Activated T-cell treated with anti-CD3 and anti-CD28 coated beads, Interleukin-2, amount 50 U/mL, for 4 hours (primary cell): ENCODE results near the gene HOXD10. TPM values are rescaled to one million over a fixed set of nuclear protein-coding genes. Genes with fewer than 3 reads are reported as not detected.

ENCODE experiments used
- ATAC-seq, 2 donors: fragments of 200-7000 bp; cut with Tn5 transposase; one replicate each; pipeline ENCODE4 v1.10.0; 2021
- DNase-seq: peaks from one replicate; pipeline ENCODE4 v3.0.0-alpha.2; 2020
- H3K27me3 Mint-ChIP-seq: one replicate; pipeline ENCODE4 v1.8.0; 2021; ENCODE audit warnings: low read depth, mixed read lengths
- H3K36me3 Mint-ChIP-seq: one replicate; pipeline ENCODE4 v1.8.0; 2022; ENCODE audit warnings: mixed read lengths; ENCODE audit not compliant: insufficient read depth
- H3K4me1 Mint-ChIP-seq: one replicate; pipeline ENCODE4 v1.8.0; 2021; ENCODE audit warnings: low read depth, mixed read lengths
- H3K4me3 Mint-ChIP-seq: one replicate; pipeline ENCODE4 v1.8.0; 2021; ENCODE audit warnings: mild to moderate bottlenecking, moderate library complexity, mixed read lengths
- H3K9me3 Mint-ChIP-seq: one replicate; pipeline ENCODE4 v1.8.0; 2021; ENCODE audit warnings: mixed read lengths
- total RNA-seq, 3 donors: library from RNA; stranded (reverse); gene quantifications; one replicate each; pipeline ENCODE4 v1.2.1, GENCODE V29; 2021

The HOXD10 gene
- total RNA-seq, 3 donors from 2014 or later = not detected

DNA sequence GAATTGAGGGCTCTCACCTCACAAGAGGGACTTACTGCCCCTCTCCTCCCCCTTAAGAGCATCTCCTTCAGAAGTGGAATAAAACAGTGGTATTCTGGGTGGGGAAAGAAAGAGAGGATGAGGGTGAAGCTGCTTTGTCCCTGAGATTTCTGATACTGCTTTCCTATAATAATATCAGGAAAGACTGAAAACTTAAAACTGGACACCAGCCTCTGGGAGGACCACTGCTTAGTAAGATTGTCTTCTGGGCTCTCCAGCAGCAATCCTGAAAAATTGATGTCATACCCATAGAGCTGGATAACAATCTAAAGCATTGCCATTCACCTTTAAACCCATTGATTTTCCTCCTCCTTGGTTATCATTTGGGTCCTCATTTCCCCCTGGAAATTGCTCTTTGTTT lies 30.1 kb downstream of the HOXD10 start:
- ATAC-seq = no peak
- no peak for DNase-seq
- peaks cover 2% of the 10 kb centered on the region for H3K4me1 Mint-ChIP-seq
- no peak overlapping the region for H3K4me3 Mint-ChIP-seq
- no peaks in the 10 kb centered on the region for H3K36me3 Mint-ChIP-seq
- peaks cover 92% of the 10 kb centered on the region for H3K27me3 Mint-ChIP-seq
- no peaks in the 10 kb centered on the region for H3K9me3 Mint-ChIP-seq

DNA sequence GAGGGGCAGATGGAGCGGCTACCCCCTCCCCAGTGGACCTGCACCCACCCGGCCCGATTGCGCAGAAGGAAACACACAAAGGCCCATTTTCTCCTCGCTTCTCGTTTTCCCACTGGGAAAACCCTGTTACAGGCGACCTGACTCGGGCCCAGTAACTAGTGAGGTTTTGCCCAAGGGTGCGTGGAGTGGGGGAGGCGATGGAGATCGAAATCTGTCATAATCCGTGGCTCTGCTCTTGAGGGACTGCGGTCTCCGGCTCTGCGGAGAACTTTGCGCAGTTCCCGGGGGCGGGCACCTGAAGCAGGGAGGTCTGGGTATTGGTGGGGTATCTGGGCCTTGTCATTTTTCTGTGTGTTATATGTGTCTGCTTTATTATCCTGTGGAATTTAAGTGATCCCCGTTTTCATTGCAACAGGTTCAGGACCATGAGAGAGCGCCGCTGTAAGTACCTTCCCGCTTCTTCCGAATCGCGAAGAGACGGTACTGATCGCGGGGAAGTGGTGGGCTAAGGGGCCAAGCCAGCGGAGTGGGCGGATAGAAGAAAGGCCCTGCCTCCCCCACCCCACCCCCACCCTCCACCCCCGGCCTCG lies 30.7 kb downstream of the HOXD10 start:
- Mint-ChIP-seq H3K4me3 (no peak overlapping the region), H3K9me3 (no peaks in the 10 kb centered on the region)
- ATAC-seq = no peak

DNA sequence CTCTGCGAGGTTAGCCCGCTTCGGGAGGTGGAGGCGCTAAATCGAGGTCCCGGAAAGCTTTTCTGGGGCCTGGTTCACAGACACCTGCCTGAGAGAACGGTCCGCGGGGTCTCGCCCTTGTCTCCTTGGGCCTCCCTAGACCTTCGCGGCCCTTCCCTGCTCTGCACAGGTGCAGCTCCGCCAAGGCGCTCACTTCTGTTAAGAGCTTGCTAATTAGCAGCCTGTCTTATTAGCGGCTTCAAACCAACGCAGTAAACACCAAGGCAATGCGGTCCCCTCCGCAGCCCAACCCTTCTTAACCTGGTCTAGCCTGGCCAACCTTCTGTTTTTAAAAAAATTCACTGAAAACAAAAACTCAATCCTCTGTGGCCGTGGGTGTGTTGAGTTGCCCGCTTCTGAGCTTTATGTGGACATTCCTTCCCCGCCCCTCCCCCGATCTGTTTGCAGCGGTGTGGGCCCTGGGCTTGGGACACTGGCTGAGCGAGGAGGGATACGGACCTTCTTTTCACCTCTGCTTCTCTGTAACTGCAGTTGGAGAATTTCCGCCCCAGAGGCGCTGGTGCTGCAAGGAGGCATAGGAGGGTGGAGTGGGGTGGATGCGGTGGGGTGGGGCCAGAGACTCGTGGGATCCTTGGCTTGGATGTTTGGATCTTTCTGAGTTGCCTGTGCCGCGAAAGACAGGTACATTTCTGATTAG lies 31.4 kb downstream of the HOXD10 start:
- DNase-seq (no peak), ATAC-seq (no peak)
- Mint-ChIP-seq H3K27me3 (peaks cover 88% of the 10 kb centered on the region), H3K4me3 (no peak overlapping the region), H3K9me3 (no peaks in the 10 kb centered on the region), H3K36me3 (no peaks in the 10 kb centered on the region), H3K4me1 (peaks cover 2% of the 10 kb centered on the region)

More for the DNA sequence above, 30.7 kb downstream of the HOXD10 start:
- DNase-seq = no peak
- H3K36me3 Mint-ChIP-seq = no peaks in the 10 kb centered on the region
- peaks cover 2% of the 10 kb centered on the region for H3K4me1 Mint-ChIP-seq
- peaks cover 89% of the 10 kb centered on the region for H3K27me3 Mint-ChIP-seq

DNA sequence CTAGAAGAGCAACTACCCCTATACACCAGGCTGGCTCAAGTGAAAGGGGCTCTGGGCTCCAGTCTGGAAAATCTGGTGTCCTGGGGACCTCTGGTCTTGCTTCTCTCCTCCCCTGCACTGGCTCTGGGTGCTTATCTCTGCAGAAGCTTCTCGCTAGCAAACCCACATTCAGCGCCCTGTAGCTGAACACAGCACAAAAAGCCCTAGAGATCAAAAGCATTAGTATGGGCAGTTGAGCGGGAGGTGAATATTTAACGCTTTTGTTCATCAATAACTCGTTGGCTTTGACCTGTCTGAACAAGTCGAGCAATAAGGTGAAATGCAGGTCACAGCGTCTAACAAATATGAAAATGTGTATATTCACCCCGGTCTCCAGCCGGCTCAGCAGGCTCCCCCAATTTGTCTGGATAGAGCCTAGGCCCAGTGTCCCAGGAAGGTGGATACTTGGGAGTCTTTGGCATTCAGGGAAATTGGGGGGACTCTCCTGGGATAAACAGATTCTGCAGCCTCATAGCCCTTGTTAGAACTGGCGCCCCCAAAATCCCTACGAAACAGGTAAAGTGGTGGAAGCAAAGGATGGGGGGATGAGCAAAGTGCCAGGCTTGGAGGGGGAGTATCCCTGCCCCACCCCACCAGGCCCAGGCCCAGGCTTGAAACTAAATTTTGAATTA lies 32.3 kb downstream of the HOXD10 start:
- no peaks in the 10 kb centered on the region for H3K36me3 Mint-ChIP-seq
- peaks cover 87% of the 10 kb centered on the region for H3K27me3 Mint-ChIP-seq
- H3K4me1 Mint-ChIP-seq = peaks cover 2% of the 10 kb centered on the region
- no peak overlapping the region for H3K4me3 Mint-ChIP-seq
- DNase-seq = no peak
- H3K9me3 Mint-ChIP-seq = no peaks in the 10 kb centered on the region
- ATAC-seq = no peak

DNA sequence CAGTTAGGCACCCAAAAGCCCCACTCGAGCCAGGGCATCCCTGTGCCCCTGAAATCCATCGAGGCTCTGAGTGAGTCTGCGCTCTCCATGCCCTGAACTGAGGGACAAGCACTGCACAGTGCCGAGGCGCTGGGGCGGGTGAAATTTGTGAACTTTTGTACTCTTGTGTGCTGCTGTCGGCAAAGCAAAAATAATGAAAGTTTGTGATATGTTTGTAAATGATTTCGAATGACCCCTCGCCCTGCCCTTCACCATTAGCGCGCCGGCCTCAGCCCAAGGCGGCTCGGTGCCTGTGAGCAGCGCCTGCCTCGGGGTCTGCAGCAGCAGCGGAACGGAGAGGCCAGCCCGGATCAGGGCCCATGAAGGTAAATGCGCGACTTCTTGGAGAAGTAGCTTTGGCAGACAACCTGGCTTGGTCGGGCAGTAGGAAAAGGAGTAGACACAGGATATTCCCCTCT lies 32.9 kb downstream of the HOXD10 start:
- no peak for DNase-seq
- Mint-ChIP-seq H3K9me3 (no peaks in the 10 kb centered on the region), H3K36me3 (no peaks in the 10 kb centered on the region), H3K4me1 (peaks cover 2% of the 10 kb centered on the region), H3K4me3 (no peak overlapping the region), H3K27me3 (peaks cover 89% of the 10 kb centered on the region)
- no peak for ATAC-seq

DNA sequence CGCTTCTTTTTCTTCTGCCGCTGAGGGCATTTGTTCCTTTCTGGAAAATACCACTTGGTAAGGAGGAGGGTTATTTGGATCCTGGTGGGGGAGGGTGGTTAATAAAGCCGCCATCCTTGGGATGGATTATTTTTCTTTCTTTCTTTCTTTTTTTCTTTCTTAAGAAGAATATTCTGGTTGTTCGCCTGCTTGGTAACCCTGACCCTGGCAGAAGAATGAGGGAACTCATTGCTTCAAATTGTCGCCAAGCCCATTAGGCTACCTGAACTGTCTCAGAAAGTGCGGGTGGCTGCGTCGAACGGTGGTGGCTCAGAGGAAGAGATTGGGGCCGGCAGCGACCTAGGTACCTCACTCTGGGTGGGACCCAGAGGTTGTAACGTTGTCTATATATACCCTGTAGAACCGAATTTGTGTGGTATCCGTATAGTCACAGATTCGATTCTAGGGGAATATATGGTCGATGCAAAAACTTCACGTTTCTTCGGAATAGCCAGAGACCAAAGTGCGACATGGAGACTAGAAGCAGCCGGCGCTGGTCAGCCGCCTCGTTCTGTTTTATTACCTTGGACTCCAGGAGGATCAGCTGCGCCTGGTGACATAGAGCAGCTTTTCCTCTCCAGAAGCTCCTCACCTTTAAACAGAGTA lies 33.5 kb downstream of the HOXD10 start:
- H3K27me3 Mint-ChIP-seq = peaks cover 88% of the 10 kb centered on the region
- peaks cover 2% of the 10 kb centered on the region for H3K4me1 Mint-ChIP-seq
- no peaks in the 10 kb centered on the region for H3K36me3 Mint-ChIP-seq
- H3K4me3 Mint-ChIP-seq = no peak overlapping the region
- H3K9me3 Mint-ChIP-seq = no peaks in the 10 kb centered on the region
- no peak for DNase-seq
- no peak for ATAC-seq

DNA sequence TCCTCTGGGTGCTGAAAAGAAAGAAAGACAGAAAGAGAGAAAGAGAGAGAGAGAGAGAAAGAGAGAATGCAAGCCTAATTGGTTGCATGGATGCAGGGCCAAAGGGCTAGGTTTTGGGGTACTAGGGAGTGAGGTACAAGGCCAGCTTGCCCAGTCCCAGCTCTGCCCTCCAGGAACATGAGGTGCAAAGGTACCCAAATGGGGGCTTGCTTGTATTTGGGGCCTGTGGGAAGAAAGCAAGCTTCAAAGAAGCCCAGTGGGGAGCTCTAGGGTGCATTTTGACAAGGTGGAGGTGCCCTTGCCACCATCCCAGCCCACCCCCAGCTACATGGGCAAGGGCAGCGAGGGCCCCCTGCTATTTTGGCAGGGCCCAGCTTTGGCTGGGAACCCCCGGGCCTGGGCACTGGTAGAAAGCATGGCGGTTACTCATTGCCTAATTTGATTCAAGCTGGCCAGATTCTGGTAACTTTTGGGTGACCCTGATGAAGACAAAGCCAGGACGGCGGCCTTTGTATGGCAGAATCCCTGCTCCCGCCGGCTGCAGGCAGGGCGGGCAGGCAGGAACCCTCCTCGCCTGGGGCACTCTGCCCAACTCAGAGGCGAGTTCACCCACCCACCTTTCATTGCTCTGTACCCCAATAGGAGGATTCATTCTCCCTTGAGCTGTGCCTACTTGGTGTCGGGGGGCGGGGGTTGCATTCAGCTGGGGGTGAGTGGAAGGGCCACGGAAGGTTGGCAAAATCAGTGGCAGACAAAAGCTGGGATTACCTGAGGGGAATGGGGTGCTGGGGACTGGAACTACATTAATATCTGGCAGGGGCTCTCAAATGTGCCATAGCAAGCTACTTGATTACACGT lies 34.2 kb downstream of the HOXD10 start:
- H3K36me3 Mint-ChIP-seq = no peaks in the 10 kb centered on the region
- H3K9me3 Mint-ChIP-seq = no peaks in the 10 kb centered on the region
- DNase-seq (no peak), ATAC-seq (no peak)
- peaks cover 2% of the 10 kb centered on the region for H3K4me1 Mint-ChIP-seq
- no peak overlapping the region for H3K4me3 Mint-ChIP-seq
- peaks cover 88% of the 10 kb centered on the region for H3K27me3 Mint-ChIP-seq

DNA sequence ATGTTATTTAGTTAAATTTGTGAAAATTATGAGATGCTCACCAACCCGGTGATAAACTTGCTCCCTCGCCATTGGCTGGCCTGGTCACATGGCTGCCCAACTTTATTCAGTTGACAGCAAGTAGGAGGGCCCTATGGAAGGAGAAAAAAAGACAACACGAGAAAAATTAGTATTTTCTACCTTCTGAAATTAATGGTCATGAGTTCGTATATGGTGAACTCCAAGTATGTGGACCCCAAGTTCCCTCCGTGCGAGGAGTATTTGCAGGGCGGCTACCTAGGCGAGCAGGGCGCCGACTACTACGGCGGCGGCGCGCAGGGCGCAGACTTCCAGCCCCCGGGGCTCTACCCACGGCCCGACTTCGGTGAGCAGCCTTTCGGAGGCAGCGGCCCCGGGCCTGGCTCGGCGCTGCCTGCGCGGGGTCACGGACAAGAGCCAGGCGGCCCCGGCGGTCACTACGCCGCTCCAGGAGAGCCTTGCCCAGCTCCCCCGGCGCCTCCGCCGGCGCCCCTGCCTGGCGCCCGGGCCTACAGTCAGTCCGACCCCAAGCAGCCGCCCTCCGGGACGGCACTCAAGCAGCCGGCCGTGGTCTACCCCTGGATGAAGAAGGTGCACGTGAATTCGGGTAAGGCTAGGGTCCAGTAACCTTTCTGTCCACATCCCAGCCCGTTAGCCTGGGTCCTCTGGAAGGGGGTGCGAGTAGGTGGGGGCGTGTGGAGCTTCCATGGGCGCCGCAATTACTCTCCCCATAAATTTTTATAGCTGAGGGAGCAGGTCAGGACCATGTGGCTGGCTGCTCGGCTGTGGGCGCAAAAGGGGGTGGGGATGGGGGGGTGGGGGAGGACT lies 35.1 kb downstream of the HOXD10 start, which contains the start of gene HOXD4:
Gene HOXD4, plus strand, starts transcription at position 109 of the 846 bp plus-strand sequence. Its CDS starts 84 bp downstream, at position 193.
- no peaks in the 10 kb centered on the region for H3K9me3 Mint-ChIP-seq
- peaks cover 3% of the 10 kb centered on the region for H3K4me1 Mint-ChIP-seq
- no peaks in the 10 kb centered on the region for H3K36me3 Mint-ChIP-seq
- no peak for DNase-seq
- peaks cover 87% of the 10 kb centered on the region for H3K27me3 Mint-ChIP-seq
- no peak within 1 kb of the TSS for H3K4me3 Mint-ChIP-seq
- peak in 1 of 2 donors; percentile 28 for ATAC-seq

DNA sequence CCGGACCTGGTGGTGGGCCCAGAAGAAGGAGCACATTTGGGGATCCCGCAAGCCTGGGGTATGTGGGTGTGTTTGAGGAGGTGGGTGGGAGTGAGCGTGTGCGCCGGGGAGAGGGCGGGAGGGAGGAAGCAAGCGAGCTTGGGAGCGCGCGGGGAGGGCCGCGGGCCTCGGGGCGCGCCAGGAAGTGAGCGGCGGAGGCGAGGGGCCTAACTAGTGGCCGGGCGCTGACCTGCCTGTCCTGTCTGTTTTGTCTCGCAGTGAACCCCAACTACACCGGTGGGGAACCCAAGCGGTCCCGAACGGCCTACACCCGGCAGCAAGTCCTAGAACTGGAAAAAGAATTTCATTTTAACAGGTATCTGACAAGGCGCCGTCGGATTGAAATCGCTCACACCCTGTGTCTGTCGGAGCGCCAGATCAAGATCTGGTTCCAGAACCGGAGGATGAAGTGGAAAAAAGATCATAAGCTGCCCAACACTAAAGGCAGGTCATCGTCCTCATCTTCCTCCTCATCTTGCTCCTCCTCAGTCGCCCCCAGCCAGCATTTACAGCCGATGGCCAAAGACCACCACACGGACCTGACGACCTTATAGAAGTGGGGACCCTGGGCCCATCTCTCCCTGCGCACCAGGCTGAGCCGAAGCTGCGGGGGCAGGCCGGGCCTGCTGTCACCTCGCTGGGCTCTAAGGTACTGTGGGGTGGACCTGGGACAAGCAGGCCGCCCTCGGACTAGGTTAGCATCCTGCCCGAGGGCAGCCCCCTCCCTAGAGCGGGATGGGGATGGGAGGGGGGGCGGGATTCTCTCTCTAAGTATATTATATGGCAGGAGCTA lies 36.0 kb downstream of the HOXD10 start:
- H3K9me3 Mint-ChIP-seq = no peaks in the 10 kb centered on the region
- H3K27me3 Mint-ChIP-seq = peaks cover 83% of the 10 kb centered on the region
- H3K4me3 Mint-ChIP-seq = no peak overlapping the region
- DNase-seq (no peak), ATAC-seq (no peak)
- H3K36me3 Mint-ChIP-seq = no peaks in the 10 kb centered on the region
- peaks cover 6% of the 10 kb centered on the region for H3K4me1 Mint-ChIP-seq

DNA sequence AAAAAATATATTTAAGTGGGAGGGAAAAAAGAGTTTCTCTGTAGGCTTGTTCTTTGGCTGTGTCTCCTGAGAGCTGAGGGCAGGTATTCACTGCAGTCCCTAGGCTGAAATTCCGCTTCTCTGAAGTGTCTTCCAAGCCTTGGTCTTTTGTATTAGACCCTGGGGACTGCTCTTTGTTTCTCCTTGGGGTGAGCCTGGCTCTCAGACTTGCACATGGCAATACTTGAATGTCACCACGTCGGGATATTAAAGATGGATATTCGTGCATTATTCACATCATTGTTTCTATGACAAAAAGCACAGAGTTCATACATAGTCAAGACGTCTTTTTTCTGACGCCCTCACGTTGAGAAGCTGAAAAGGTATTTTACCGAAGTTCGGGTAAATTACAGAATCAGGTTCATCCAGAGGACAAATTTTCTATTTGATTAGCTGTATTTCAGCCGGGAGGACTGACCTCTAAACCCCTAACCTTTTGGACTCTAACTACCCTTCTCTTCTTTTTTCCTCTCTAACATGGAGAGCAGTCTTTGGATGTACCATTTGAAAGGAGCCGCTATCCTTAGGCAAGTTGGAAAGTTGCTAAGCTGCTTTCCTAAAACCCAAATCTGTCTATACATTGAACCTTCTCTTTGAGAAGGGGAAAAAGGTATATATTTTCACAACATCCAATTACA lies 38.1 kb downstream of the HOXD10 start:
- Mint-ChIP-seq H3K4me3 (no peak overlapping the region), H3K4me1 (peaks cover 11% of the 10 kb centered on the region), H3K27me3 (peaks cover 82% of the 10 kb centered on the region), H3K36me3 (no peaks in the 10 kb centered on the region), H3K9me3 (no peaks in the 10 kb centered on the region)
- ATAC-seq (no peak), DNase-seq (no peak)

DNA sequence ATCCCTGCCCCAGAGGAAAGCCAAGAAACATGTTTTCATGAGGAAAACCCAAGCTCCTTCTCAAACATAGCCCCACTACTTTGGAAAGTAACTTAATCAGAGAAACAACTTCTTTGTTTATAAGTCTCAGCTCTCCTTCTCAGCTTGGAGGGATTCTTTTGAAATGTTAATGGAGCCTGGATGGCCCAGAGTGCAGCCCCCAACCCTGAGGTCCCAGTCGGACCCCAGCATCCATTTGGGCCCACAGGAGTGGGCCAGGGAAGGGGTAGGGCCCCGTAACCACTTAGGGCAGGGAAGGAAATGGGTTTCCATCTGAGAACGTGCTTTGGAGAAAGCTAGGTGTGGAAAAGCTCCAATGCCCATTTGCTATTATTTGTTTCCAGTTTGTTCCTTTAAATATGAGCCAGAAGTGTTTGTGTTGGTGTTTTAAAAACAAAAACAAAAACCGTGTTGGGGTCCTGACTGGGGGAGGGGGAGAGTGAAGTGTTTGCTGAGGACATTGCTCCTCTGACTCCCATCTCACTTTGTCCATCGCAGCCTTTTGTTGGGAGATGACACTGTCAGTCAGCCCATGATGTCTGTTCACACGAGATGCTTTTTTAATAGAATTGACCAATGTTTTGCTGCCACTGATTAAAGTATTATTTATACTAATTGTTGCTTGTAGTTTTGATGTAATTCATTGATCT lies 38.9 kb downstream of the HOXD10 start:
- H3K4me3 Mint-ChIP-seq = no peak overlapping the region
- peaks cover 11% of the 10 kb centered on the region for H3K4me1 Mint-ChIP-seq
- no peaks in the 10 kb centered on the region for H3K9me3 Mint-ChIP-seq
- peaks cover 81% of the 10 kb centered on the region for H3K27me3 Mint-ChIP-seq
- DNase-seq (no peak), ATAC-seq (no peak)
- H3K36me3 Mint-ChIP-seq = no peaks in the 10 kb centered on the region
